ENCODE results near the gene KIAA1671. TPM values are rescaled to one million over a fixed set of nuclear protein-coding genes. Genes with fewer than 3 reads are reported as not detected.

Gene KIAA1671
- total RNA-seq, 4 donors from 2014 or later: 83.1 to 162 (median 105) TPM

DNA sequence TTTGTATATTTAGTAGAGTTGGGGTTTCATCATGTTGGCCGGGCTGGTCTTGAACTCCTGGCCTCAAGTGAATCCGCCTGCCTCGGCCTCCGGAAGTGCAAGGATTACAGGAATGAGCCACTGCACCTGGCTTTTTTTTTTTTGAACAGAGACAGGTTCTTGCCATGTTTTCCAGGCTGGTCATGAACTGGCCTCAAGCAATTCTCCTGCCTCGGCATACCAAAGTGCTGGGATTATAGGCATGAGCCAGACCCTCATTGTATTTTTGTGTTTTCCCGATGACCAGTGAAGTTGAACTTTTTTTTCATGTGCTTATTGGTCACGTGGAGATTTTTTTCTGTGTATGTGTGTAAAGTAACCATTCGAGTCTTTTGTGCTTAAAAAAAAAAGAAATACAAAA lies 48.2 kb downstream of the KIAA1671 start:
- Histone ChIP-seq H3K4me3 (no peak overlapping the region), H3K9me3 (no peaks in the 10 kb centered on the region), H3K27ac (no peak overlapping the region), H3K36me3 (no peaks in the 10 kb centered on the region), H3K27me3 (no peaks in the 10 kb centered on the region), H3K4me1 (peaks cover 5 to 15% (median 13%) of the 10 kb centered on the region in 4 donors)
- intact Hi-C loops (cut with DNase I; ENCODE audit: low total_unique reads): no loop called here
- no peak for DNase-seq
- 76 to 79% methylated on average over 2 to 8 of the region's 8 CpGs for WGBS, 2 donors (ENCODE audit: low coverage in 1 of 2)
- in situ Hi-C loops (cut with MboI; ENCODE audit: low pct_ligation_motif_present in 1 of 4, low pct_unique_long_range_greater_than_20kb in 1 of 4, low sequenced_read_pairs in 3 of 4): no loop called here
- TF ChIP-seq, protein P1, sequence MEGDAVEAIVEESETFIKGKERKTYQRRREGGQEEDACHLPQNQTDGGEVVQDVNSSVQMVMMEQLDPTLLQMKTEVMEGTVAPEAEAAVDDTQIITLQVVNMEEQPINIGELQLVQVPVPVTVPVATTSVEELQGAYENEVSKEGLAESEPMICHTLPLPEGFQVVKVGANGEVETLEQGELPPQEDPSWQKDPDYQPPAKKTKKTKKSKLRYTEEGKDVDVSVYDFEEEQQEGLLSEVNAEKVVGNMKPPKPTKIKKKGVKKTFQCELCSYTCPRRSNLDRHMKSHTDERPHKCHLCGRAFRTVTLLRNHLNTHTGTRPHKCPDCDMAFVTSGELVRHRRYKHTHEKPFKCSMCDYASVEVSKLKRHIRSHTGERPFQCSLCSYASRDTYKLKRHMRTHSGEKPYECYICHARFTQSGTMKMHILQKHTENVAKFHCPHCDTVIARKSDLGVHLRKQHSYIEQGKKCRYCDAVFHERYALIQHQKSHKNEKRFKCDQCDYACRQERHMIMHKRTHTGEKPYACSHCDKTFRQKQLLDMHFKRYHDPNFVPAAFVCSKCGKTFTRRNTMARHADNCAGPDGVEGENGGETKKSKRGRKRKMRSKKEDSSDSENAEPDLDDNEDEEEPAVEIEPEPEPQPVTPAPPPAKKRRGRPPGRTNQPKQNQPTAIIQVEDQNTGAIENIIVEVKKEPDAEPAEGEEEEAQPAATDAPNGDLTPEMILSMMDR (IDR thresholded peaks at IDR 0.05): no peak
- no peak for TF ChIP-seq POLR2A (IDR thresholded peaks at IDR 0.05)
- no peak for TF ChIP-seq EP300 (IDR thresholded peaks at IDR 0.05; ENCODE audit: low read depth)
- no peak for TF ChIP-seq POLR2AphosphoS5 (IDR thresholded peaks at IDR 0.05)

DNA sequence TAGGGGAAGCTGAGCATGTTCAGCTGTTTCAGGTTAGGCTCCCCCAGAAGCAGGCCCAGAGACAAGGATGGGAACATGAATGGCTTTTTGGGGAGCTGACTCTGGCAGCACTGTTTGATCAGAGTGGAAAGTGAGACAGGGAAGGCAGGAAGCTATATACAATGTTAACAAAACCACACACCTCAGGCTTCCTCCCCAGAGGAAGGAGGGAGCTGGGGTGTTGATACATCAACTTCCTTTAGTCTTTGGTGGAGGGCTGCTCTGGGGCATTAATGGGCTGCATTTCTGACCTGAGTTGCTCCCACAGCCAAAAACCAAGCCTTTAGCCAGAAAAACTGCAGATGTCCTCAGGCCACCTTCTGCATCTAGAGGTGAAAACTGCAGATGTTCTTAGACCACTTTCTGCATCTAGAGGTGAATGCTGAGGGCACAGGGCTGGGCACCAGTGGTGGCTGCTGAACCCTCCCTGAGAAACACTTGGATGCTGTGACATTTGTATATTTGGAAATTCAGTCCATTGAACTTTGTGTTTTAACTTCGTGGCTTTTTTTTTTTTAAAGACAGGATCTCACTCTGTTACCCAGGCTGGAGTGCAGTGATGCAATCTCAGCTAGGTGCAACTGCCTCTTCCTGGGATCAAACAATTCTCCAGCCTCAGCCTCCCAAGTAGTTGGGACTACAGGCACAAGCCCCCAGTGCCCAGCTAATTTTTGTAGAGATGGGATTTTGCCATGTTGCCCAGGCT lies 49.9 kb downstream of the KIAA1671 start:
- H3K27ac ChIP-seq: no peak overlapping the region
- no peaks in the 10 kb centered on the region for H3K9me3 ChIP-seq
- no peaks in the 10 kb centered on the region for H3K27me3 ChIP-seq
- intact Hi-C loops (cut with DNase I; ENCODE audit: low total_unique reads) (no loop called here), in situ Hi-C loops (cut with MboI; ENCODE audit: low pct_ligation_motif_present in 1 of 4, low pct_unique_long_range_greater_than_20kb in 1 of 4, low sequenced_read_pairs in 3 of 4) (no loop called here)
- TF ChIP-seq POLR2A (IDR thresholded peaks at IDR 0.05): no peak
- TF ChIP-seq, protein P1 (IDR thresholded peaks at IDR 0.05): no peak
- no peak for TF ChIP-seq EP300 (IDR thresholded peaks at IDR 0.05; ENCODE audit: low read depth)
- no peak for TF ChIP-seq POLR2AphosphoS5 (IDR thresholded peaks at IDR 0.05)
- H3K4me1 ChIP-seq: peaks cover 0 to 6% (median 0%) of the 10 kb centered on the region in 4 donors
- 16% methylated on average over 1 of the region's 1 CpG; no CpG with 5 or more reads in 1 of the 2 donors for WGBS, 2 donors (ENCODE audit: low coverage in 1 of 2)
- no peak for DNase-seq
- H3K36me3 ChIP-seq: no peaks in the 10 kb centered on the region
- no peak overlapping the region for H3K4me3 ChIP-seq

GRCh38 chr22:25006354-25006753 lies 53.8 kb downstream of the KIAA1671 start:
- H3K4me3 ChIP-seq: no peak overlapping the region
- no peaks in the 10 kb centered on the region for H3K9me3 ChIP-seq
- in situ Hi-C loops (cut with MboI; ENCODE audit: low pct_ligation_motif_present in 1 of 4, low pct_unique_long_range_greater_than_20kb in 1 of 4, low sequenced_read_pairs in 3 of 4) (no loop called here), intact Hi-C loops (cut with DNase I; ENCODE audit: low total_unique reads) (no loop called here)
- TF ChIP-seq POLR2A (IDR thresholded peaks at IDR 0.05) (no peak), POLR2AphosphoS5 (IDR thresholded peaks at IDR 0.05) (no peak), EP300 (IDR thresholded peaks at IDR 0.05; ENCODE audit: low read depth) (no peak)
- TF ChIP-seq, protein P1 (IDR thresholded peaks at IDR 0.05): no peak
- peaks cover 0 to 6% (median 0%) of the 10 kb centered on the region in 4 donors for H3K4me1 ChIP-seq
- no peaks in the 10 kb centered on the region for H3K36me3 ChIP-seq
- no peak for DNase-seq
- no peak overlapping the region for H3K27ac ChIP-seq
- WGBS, 2 donors (ENCODE audit: low coverage in 1 of 2): 82% methylated on average over 4 of the region's 4 CpGs; no CpG with 5 or more reads in 1 of the 2 donors
- no peaks in the 10 kb centered on the region for H3K27me3 ChIP-seq

DNA sequence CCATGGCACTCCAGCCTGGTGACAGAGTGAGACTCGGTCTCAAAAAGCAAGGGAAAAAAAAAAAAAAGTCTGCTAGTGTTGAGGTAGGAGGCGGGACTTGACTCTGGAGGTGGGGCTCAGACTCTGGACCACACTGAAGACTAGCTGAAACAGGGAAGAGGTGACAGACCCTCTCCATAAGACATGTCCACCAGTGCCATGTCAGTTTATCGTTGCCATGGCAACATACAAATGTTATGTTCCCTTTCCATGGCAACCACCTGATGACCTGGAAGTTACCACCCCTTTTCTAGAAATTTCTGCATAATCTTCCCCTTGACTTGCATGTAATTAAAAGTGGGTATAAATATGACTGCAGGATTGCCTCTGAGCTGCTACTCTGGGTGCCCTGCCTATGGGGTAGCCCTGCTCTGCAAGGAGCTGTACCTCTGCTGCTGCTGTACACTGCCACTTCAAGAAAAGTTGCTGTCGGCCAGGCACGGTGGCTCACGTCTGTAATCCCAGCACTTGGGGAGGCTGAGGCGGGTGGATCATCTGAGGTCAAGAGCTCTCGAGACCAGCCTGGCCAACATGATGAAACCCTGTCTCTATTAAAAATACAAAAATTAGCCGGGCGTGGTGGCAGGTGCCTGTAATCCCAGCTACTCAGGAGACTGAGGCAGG lies 55.1 kb downstream of the KIAA1671 start:
- no peaks in the 10 kb centered on the region for H3K27me3 ChIP-seq
- H3K4me1 ChIP-seq: peaks cover under 1 to 10% (median 8%) of the 10 kb centered on the region in 4 donors
- H3K9me3 ChIP-seq: no peaks in the 10 kb centered on the region
- no peak overlapping the region for H3K27ac ChIP-seq
- no peak for DNase-seq
- H3K4me3 ChIP-seq: no peak overlapping the region
- WGBS, 2 donors (ENCODE audit: low coverage in 1 of 2): 75 to 85% methylated on average over 2 to 8 of the region's 10 CpGs
- intact Hi-C loops (cut with DNase I; ENCODE audit: low total_unique reads) (no loop called here), in situ Hi-C loops (cut with MboI; ENCODE audit: low pct_ligation_motif_present in 1 of 4, low pct_unique_long_range_greater_than_20kb in 1 of 4, low sequenced_read_pairs in 3 of 4) (no loop called here)
- no peak for TF ChIP-seq POLR2A (IDR thresholded peaks at IDR 0.05)
- TF ChIP-seq, protein P1 (IDR thresholded peaks at IDR 0.05): no peak
- TF ChIP-seq EP300 (IDR thresholded peaks at IDR 0.05; ENCODE audit: low read depth): no peak
- no peak for TF ChIP-seq POLR2AphosphoS5 (IDR thresholded peaks at IDR 0.05)
- H3K36me3 ChIP-seq: no peaks in the 10 kb centered on the region

Data from transverse colon (tissue), 4 donors.